RWPE2 (cell line): ENCODE measurements around the gene LRP4.

Source experiments
- ATAC-seq: fragments of 200-7000 bp; cut with Tn5 transposase; 3 replicates; pipeline ENCODE4 v1.9.1; 2021; ENCODE audit warnings: low read depth
- DNase-seq: peaks from one replicate; pipeline ENCODE4 v3.0.0-alpha.2; 2020; ENCODE audit warnings: low spot score
- H3K27ac ChIP-seq: fragments of 450-650 bp; 2 replicates; pipeline ENCODE4 v1.5.1; 2017; ENCODE audit warnings: mild to moderate bottlenecking; ENCODE audit not compliant: poor library complexity, severe bottlenecking
- H3K27me3 ChIP-seq: fragments of 250-450 bp; sonication (Bioruptor Pico); 2 replicates; pipeline ENCODE4 v1.5.1; 2021; ENCODE audit warnings: mild to moderate bottlenecking, moderate library complexity; ENCODE audit not compliant: insufficient read depth, poor library complexity, severe bottlenecking
- H3K36me3 ChIP-seq: fragments of 250-450 bp; sonication (Bioruptor Pico); 2 replicates; pipeline ENCODE4 v1.5.1; 2020; ENCODE audit warnings: low read depth, mild to moderate bottlenecking, moderate library complexity
- H3K4me1 ChIP-seq: fragments of 250-450 bp; sonication (Bioruptor Pico); 2 replicates; pipeline ENCODE4 v1.5.1; 2021; ENCODE audit warnings: mild to moderate bottlenecking, moderate library complexity; ENCODE audit not compliant: insufficient read depth, poor library complexity, severe bottlenecking
- H3K4me3 ChIP-seq: fragments of 250-450 bp; sonication (Bioruptor Pico); 2 replicates; pipeline ENCODE4 v1.5.1; 2021; ENCODE audit warnings: mild to moderate bottlenecking, moderate library complexity; ENCODE audit not compliant: severe bottlenecking
- H3K9me3 ChIP-seq: fragments of 250-450 bp; sonication (Bioruptor Pico); 2 replicates; pipeline ENCODE4 v1.5.1; 2021; ENCODE audit warnings: mild to moderate bottlenecking, moderate library complexity; ENCODE audit not compliant: severe bottlenecking
- TF ChIP-seq, protein P1 (sequence below): fragments of 450-650 bp; IDR thresholded peaks from one replicate; pipeline ENCODE4 v1.5.1; 2017; ENCODE audit warnings: mild to moderate bottlenecking, moderate library complexity; ENCODE audit not compliant: poor library complexity, severe bottlenecking

Gene LRP4

DNA sequence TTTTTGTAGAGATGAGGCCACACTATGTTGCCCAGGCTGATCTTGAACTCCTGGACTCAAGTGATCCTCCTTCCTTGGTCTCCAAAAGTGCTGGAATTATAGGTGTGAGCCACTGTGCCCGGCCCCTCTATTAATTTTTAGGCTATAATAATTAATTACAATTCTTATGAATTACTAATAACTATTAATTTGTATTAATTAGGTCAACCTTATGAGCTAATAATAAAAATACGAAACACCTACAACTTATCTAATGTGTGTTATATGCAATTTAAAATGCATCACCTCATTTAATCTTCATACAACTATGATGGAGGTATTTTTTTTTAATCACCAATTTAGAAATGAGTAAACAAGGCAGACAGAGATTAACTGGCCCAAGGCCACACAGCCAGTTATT, 26.2 kb downstream of the LRP4 start:
- TF ChIP-seq, protein P1, sequence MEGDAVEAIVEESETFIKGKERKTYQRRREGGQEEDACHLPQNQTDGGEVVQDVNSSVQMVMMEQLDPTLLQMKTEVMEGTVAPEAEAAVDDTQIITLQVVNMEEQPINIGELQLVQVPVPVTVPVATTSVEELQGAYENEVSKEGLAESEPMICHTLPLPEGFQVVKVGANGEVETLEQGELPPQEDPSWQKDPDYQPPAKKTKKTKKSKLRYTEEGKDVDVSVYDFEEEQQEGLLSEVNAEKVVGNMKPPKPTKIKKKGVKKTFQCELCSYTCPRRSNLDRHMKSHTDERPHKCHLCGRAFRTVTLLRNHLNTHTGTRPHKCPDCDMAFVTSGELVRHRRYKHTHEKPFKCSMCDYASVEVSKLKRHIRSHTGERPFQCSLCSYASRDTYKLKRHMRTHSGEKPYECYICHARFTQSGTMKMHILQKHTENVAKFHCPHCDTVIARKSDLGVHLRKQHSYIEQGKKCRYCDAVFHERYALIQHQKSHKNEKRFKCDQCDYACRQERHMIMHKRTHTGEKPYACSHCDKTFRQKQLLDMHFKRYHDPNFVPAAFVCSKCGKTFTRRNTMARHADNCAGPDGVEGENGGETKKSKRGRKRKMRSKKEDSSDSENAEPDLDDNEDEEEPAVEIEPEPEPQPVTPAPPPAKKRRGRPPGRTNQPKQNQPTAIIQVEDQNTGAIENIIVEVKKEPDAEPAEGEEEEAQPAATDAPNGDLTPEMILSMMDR = no peak
- Histone ChIP-seq H3K9me3 (no peaks in the 10 kb centered on the region), H3K36me3 (peaks cover 8% of the 10 kb centered on the region), H3K4me3 (no peak overlapping the region), H3K4me1 (no peaks in the 10 kb centered on the region), H3K27ac (no peak overlapping the region), H3K27me3 (no peaks in the 10 kb centered on the region)
- no peak for DNase-seq
- ATAC-seq = no peak

DNA sequence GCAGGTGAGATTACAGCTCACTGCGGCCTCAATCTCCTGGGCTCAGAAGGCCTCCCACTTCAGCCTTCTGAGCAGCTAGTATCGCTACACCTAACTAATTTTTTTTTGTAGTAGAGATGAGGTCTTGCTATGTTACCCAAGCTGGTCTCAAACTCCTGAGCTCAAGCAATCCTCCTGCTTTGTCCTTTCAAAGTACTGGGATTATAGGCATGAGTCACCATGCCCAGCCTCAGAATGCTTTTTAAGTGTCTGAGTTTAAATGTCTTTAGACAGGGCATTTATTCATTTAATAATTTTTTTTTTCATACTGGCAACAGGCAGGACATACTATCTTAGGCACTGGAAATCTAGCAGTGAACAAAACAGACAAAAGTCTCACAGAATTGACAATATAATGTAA, 27.7 kb downstream of the LRP4 start:
- H3K36me3 ChIP-seq = peaks cover 8% of the 10 kb centered on the region
- no peaks in the 10 kb centered on the region for H3K4me1 ChIP-seq
- no peaks in the 10 kb centered on the region for H3K9me3 ChIP-seq
- no peak for DNase-seq
- H3K27me3 ChIP-seq = no peaks in the 10 kb centered on the region
- H3K27ac ChIP-seq = no peak overlapping the region
- TF ChIP-seq, protein P1 = no peak
- ATAC-seq = no peak
- no peak overlapping the region for H3K4me3 ChIP-seq

DNA sequence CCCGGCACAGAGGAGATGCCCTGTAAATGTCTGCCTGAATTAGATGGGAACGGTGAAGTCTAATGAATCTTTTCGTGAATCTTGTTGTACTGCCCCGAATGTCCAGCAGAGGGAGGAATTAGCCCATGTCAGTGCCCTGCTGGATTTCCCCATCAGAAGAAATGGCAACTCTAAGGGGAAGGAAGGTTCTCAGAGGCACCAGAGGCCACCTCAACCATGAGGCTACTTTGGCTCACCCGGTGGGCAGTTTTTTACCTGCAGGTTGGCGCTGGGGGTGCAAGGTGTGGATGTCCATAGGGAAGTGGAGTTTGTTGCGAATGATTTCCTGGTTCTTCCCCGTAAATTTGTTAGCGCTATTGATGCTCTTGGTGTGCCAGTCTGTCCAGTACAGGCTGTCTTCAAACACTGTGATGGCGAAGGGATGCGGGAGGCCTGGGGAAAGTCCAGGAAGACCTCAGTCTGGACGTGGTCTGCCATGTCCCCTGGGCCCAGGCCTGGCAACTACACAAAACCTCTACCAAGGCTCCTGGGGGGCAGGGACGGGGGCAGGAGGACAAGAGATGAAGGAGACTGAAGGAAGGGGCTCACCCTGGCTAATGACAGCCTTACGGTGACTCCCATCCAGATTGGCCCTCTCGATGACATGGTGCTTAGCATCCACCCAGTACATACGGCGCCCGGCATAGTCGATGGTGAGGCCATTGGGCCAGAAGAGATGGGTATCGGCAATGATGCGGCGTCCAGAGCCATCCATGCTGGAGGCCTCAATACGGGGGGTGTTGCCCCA, 28.5 kb downstream of the LRP4 start:
- ATAC-seq (peak; percentile 75), DNase-seq (no peak)
- Histone ChIP-seq H3K27me3 (no peaks in the 10 kb centered on the region), H3K4me1 (no peaks in the 10 kb centered on the region), H3K4me3 (no peak overlapping the region), H3K9me3 (no peaks in the 10 kb centered on the region), H3K27ac (no peak overlapping the region), H3K36me3 (peaks cover 8% of the 10 kb centered on the region)
- TF ChIP-seq, protein P1 = peak; percentile 92

DNA sequence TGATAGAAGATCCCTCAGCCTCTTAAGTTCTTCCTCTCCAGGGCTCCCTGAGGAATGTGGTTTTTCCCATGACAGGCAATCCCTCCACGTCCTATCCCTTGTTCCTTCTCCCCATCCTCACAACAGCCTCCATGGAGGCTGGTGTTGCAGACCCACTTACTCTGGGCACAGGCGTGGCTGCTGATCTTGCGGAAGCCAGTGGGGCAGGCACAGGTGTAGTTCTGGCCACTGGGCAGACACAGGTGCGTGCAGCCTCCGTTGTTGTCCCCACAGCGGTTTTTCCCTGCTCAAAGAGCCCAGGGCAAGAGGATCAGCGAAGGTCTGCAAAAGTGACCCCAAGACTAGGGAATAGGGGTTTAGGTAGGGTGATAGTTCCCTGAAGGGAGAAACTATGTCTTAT, 29.1 kb downstream of the LRP4 start:
- H3K4me1 ChIP-seq = no peaks in the 10 kb centered on the region
- ATAC-seq (no peak), DNase-seq (no peak)
- no peak overlapping the region for H3K4me3 ChIP-seq
- H3K27ac ChIP-seq = no peak overlapping the region
- TF ChIP-seq, protein P1 = no peak
- H3K36me3 ChIP-seq = peaks cover 8% of the 10 kb centered on the region
- no peaks in the 10 kb centered on the region for H3K27me3 ChIP-seq
- no peaks in the 10 kb centered on the region for H3K9me3 ChIP-seq

DNA sequence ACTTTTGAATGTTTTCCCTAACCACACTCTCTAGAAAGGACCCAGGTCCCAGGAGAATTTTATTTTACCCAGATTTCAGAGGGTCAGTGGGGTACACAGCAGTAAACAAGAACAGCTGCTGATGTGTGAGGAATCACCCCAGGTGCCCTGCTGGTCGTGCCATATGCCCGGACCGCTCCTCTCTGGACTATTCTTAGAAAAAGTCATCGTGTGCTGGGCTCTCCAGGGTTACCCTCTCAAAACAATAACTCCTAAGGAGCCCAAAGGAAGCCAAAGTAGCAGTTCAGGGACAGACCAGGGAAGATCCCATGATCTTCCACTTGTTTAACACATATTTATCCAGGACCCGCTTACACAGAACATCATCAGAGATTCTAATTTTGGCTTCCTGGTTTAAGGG, 29.7 kb downstream of the LRP4 start:
- ATAC-seq (no peak), DNase-seq (no peak)
- H3K4me1 ChIP-seq = no peaks in the 10 kb centered on the region
- H3K4me3 ChIP-seq = no peak overlapping the region
- no peaks in the 10 kb centered on the region for H3K9me3 ChIP-seq
- H3K36me3 ChIP-seq = peaks cover 8% of the 10 kb centered on the region
- H3K27me3 ChIP-seq = no peaks in the 10 kb centered on the region
- TF ChIP-seq, protein P1 = no peak
- H3K27ac ChIP-seq = no peak overlapping the region
